ENCODE measurements around the gene ANKRD33B.

Gene ANKRD33B

GRCh38 chr5:10596886-10597451, 33.1 kb downstream of the ANKRD33B start:
- Histone ChIP-seq H3K9me3 (replicated peaks; ENCODE audit: insufficient read depth, low read length) (no peaks in the 10 kb centered on the region), H2AFZ (ENCODE audit: low read length) (no peak overlapping the region), H3K36me3 (replicated peaks; ENCODE audit: insufficient read depth, low read length) (no peaks in the 10 kb centered on the region), H3K9ac (ENCODE audit: low read length) (no peak overlapping the region), H3K79me2 (ENCODE audit: low read length) (peaks cover 51% of the 10 kb centered on the region), H3F3A (ENCODE audit: insufficient read depth, low read length) (peaks cover 25% of the 10 kb centered on the region), H3K27me3 (replicated peaks; ENCODE audit: insufficient read depth, low read length) (no peaks in the 10 kb centered on the region), H4K20me1 (ENCODE audit: insufficient read depth, low read length) (no peaks in the 10 kb centered on the region), H3K4me3 (ENCODE audit: low read length) (no peak overlapping the region), H3K9me2 (replicated peaks; ENCODE audit: insufficient read depth, low read length) (no peaks in the 10 kb centered on the region), H3K4me1 (ENCODE audit: low read length) (peaks cover 28% of the 10 kb centered on the region), H3K4me2 (ENCODE audit: low read depth, low read length) (no peak overlapping the region), H3K27ac (ENCODE audit: low read length) (no peak overlapping the region)
- no peak for TF ChIP-seq EZH2phosphoT487 (IDR thresholded peaks at IDR 0.05; ENCODE audit: low read length)
- TF ChIP-seq EZH2 (optimal IDR thresholded peaks at IDR 0.05; ENCODE audit: low read depth, low read length) = no peak
- TF ChIP-seq CTCF (IDR thresholded peaks at IDR 0.05; ENCODE audit: low read length) = no peak
- no peak for DNase-seq

DNA sequence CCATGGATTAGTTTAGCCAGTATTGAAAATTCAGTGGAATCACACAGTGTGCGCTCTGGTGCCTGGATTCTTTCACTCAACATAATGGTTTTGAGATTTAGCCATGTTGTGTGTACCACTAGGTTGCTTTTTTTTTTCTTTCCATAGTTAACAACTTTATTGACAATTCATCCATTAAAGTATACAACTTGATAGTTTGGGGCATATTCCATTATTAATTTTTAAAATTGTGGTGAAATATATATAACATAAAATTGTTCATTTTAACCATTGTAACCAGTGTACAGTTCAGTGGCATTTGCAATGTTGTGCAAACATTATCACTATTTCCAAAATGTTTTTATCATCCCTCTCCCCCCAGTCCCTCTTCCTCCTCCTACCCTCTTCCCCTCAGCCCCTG, 35.2 kb downstream of the ANKRD33B start:
- Histone ChIP-seq H3K9me3 (replicated peaks; ENCODE audit: insufficient read depth, low read length) (no peaks in the 10 kb centered on the region), H3K9ac (ENCODE audit: low read length) (no peak overlapping the region), H3F3A (ENCODE audit: insufficient read depth, low read length) (peaks cover 25% of the 10 kb centered on the region), H4K20me1 (ENCODE audit: insufficient read depth, low read length) (no peaks in the 10 kb centered on the region), H3K4me1 (ENCODE audit: low read length) (peaks cover 23% of the 10 kb centered on the region), H3K27me3 (replicated peaks; ENCODE audit: insufficient read depth, low read length) (no peaks in the 10 kb centered on the region), H2AFZ (ENCODE audit: low read length) (no peak overlapping the region), H3K36me3 (replicated peaks; ENCODE audit: insufficient read depth, low read length) (no peaks in the 10 kb centered on the region), H3K27ac (ENCODE audit: low read length) (no peak overlapping the region), H3K4me2 (ENCODE audit: low read depth, low read length) (no peak overlapping the region), H3K4me3 (ENCODE audit: low read length) (no peak overlapping the region), H3K9me2 (replicated peaks; ENCODE audit: insufficient read depth, low read length) (no peaks in the 10 kb centered on the region), H3K79me2 (ENCODE audit: low read length) (peaks cover 48% of the 10 kb centered on the region)
- no peak for DNase-seq
- no peak for TF ChIP-seq EZH2 (optimal IDR thresholded peaks at IDR 0.05; ENCODE audit: low read depth, low read length)
- no peak for TF ChIP-seq CTCF (IDR thresholded peaks at IDR 0.05; ENCODE audit: low read length)
- no peak for TF ChIP-seq EZH2phosphoT487 (IDR thresholded peaks at IDR 0.05; ENCODE audit: low read length)

GRCh38 chr5:10599862-10600284, 36.0 kb downstream of the ANKRD33B start:
- peak overlapping the region; percentile 77 for H3K4me2 ChIP-seq (ENCODE audit: low read depth, low read length)
- no peak overlapping the region for H2AFZ ChIP-seq (ENCODE audit: low read length)
- no peak overlapping the region for H3K9ac ChIP-seq (ENCODE audit: low read length)
- H3K4me1 ChIP-seq (ENCODE audit: low read length) = peaks cover 23% of the 10 kb centered on the region
- DNase-seq = peak; percentile 44
- peaks cover 25% of the 10 kb centered on the region for H3F3A ChIP-seq (ENCODE audit: insufficient read depth, low read length)
- H3K4me3 ChIP-seq (ENCODE audit: low read length) = no peak overlapping the region
- H3K27me3 ChIP-seq (replicated peaks; ENCODE audit: insufficient read depth, low read length) = no peaks in the 10 kb centered on the region
- H3K27ac ChIP-seq (ENCODE audit: low read length) = peak overlapping the region; percentile 81; the same call in 1 of the 2 replicates
- no peaks in the 10 kb centered on the region for H3K9me2 ChIP-seq (replicated peaks; ENCODE audit: insufficient read depth, low read length)
- TF ChIP-seq EZH2 (optimal IDR thresholded peaks at IDR 0.05; ENCODE audit: low read depth, low read length) (no peak), CTCF (IDR thresholded peaks at IDR 0.05; ENCODE audit: low read length) (no peak), EZH2phosphoT487 (IDR thresholded peaks at IDR 0.05; ENCODE audit: low read length) (no peak)
- no peaks in the 10 kb centered on the region for H4K20me1 ChIP-seq (ENCODE audit: insufficient read depth, low read length)
- H3K79me2 ChIP-seq (ENCODE audit: low read length) = peaks cover 44% of the 10 kb centered on the region
- no peaks in the 10 kb centered on the region for H3K36me3 ChIP-seq (replicated peaks; ENCODE audit: insufficient read depth, low read length)
- no peaks in the 10 kb centered on the region for H3K9me3 ChIP-seq (replicated peaks; ENCODE audit: insufficient read depth, low read length)

Measured in MM.1S (cell line).